ENCODE results near the gene FXYD3.

Gene FXYD3, protein sequence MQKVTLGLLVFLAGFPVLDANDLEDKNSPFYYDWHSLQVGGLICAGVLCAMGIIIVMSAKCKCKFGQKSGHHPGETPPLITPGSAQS

GRCh38 chr19:35115177-35115951, at the start of gene FXYD3:
FXYD3 (plus strand) TSS chr19:35115823; CDS start chr19:35119377, 3,554 bp downstream.
- no peak for DNase-seq (ENCODE audit: low spot score)

DNA sequence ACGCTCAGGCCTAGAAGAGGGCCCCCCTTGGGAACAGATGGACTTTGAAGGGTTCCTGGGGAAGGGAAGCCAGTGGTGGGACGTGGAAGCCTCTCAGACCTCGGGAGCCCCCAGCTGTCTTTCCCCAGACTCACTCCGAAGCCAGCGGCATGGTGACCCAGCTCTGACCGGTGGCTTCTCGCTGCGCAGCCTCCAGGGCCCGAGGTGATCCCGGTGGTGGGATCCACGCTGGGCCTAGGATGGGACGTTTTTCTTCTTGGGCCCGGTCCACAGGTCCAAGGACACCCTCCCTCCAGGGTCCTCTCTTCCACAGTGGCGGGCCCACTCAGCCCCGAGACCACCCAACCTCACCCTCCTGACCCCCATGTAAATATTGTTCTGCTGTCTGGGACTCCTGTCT, 49.5 kb upstream of the FXYD3 start:
- DNase-seq (ENCODE audit: low spot score) = no peak

DNA sequence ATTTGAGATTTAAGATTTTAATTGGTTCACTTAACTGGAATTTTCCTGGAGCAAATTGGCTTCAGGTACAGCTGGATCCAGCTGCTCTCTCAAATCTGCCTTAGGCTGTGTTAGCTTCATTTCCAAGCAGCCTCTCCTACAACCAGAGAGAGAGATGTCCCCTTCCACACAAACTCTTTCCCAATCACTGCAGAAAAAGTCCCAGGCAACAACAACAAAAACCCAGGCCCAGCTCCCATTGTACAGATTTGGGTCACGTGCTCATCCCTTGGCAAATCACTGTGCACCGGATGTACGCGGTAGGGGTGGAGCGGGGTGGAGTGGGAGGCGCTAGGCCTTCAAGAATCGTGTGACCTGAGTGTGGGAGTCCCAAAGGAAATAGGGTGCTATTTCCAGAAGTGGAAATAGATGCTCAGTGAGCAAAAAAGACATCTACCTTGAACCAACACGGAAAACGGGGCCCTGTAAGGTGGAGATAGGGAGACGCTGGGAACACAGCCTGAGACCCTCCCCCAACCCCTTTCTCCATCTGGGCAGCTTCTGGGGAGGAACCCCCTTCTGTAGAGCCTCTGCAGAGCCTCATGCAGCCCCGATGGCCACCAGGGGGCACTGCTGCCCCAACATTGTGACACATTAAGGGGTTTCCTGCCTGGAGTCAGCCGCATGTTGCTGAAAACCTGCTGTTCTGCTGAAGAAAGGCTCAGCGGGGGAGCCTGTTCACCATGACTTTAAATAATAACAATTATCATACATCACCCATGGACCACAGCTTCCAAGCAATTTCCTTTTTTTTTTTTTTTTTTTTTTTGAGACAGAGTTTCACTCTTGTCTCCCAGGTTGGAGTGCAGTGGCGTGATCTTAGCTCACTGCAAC, 48.7 kb upstream of the FXYD3 start:
- DNase-seq (ENCODE audit: low spot score) = peak; percentile 85

DNA sequence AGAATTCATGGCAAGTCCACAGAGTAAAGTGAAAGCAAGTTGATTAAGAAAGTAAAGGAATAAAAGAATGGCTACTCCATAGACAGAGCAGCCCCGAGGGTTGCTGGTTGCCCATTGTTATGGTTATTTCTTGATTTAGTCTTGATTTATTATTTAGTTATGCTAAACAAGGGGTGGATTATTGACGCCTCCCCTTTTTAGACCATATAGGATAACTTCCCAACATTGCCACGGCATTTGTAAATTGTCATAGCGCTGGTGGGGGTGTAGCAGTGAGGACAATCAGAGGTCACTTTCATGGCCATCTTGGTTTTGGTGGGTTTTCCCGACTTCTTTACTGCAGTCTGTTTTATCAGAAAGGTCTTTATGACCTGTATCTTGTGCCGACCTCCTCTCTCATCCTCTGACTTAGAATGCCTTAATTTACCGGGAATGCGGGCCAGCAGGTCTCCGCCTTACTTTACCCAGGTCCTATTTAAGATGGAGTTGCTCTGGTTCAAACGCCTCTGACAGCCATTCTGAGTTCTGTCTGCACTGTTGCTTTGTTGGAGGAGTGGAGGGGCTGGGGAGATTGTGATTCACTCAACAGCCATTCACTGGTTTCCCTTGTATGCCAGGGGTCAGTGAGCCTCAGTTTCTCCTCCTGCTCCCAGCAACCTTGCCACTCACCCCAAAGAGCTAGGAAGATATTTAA, 46.5 kb upstream of the FXYD3 start:
- DNase-seq (ENCODE audit: low spot score) = no peak

DNA sequence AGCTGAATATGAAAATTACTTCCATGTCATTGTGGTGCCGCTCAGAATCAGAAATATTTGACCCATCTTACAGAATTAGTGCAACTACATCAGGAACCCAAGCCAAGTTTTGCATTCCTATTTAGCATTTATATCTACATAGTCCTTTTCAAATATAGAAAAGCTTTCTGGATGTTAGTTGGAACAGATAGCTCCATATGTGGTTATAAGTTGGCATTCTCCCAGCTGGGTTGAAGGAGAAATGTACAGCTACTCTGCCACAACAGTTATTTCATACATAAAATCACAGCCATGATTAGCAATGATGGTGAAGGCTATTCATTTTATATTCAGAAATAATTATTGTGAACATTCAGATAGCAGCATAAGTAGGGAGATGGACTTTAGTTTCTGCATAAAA, 45.9 kb upstream of the FXYD3 start:
- DNase-seq (ENCODE audit: low spot score) = no peak

GRCh38 chr19:35070471-35070870, 45.2 kb upstream of the FXYD3 start:
- DNase-seq (ENCODE audit: low spot score) = no peak

- DNase-seq (ENCODE audit: low spot score) = no peak
Observed at GRCh38 chr19:35073516-35073915, 42.1 kb upstream of the FXYD3 start.

- no peak for DNase-seq (ENCODE audit: low spot score)
Observed at GRCh38 chr19:35073941-35074340, 41.7 kb upstream of the FXYD3 start.

DNA sequence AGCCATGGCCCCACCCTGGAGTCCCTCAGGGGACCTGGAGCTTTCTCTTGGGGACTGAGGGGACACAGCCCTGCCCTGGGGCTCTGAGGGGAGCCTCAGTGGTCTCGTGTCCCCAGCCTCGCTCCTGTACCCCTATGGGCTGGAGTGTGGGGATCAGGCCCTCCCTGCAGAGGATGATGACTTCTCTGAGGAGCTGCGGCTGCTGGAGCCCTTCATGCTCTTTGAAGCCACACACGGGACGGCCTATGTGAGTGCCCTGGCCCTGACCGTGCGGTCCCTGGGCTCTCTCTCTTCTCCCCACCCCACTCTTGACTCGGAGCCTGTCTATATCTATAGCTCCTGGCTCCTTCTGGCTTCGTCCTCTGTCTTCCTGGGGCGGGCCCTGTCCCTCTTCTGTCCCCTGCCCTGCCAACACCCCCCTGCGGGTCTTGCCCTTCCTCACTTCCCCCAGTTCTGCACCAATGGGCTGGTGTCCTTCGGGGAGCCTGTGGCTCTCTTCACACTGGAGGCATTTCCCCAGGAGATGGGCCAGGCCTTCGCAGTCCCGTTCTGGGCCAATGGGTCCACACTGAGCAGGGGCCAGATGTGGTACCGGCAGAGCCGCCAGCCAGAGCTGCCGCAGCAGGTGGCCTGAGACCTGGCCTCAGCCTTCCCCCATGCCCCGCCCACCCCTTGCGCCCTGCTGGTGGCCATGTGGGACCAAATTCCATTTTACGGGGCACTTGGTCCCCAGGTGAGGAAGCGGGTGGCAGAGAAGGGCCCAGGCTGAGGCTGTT, 41.0 kb upstream of the FXYD3 start:
- DNase-seq (ENCODE audit: low spot score) = no peak

GRCh38 chr19:35075202-35076025, 40.2 kb upstream of the FXYD3 start:
- DNase-seq (ENCODE audit: low spot score) = no peak

DNA sequence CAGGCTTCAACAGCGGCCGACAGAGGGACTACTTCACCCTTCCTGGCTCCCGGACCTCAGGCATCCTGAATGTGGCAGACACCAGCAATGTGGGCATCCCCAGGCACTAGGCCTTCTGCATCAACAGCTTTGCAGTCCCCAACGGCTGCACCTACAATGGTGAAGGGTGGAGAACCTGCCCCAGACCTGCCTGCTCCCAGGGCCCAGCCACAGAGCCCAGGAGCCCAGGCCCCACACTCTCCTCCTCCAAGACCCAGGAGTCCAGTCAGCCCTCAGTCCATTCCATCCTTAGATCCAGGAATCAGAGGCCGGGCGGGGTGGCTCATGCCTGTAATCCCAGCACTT, 39.6 kb upstream of the FXYD3 start:
- DNase-seq (ENCODE audit: low spot score) = no peak

DNA sequence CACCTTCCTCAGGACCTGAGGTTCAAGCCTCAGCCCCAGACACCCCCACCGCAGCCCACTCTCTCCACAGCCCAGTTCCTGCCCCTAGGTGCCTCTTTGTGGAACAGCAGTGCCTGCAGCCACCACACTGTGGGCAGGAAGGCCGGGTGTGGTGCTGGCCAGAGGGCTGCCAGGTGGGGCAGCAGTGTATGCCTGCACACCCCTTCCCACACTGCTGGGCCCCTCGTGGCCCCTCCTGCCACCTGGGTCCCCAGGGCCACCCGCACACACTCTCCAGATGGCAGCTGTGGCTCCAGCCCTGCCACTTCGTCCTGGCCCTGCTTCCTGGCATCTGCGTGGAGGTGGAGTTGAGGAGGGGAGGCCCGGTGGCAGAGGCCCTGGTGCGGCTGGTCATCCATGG, 39.0 kb upstream of the FXYD3 start:
- no peak for DNase-seq (ENCODE audit: low spot score)

DNA sequence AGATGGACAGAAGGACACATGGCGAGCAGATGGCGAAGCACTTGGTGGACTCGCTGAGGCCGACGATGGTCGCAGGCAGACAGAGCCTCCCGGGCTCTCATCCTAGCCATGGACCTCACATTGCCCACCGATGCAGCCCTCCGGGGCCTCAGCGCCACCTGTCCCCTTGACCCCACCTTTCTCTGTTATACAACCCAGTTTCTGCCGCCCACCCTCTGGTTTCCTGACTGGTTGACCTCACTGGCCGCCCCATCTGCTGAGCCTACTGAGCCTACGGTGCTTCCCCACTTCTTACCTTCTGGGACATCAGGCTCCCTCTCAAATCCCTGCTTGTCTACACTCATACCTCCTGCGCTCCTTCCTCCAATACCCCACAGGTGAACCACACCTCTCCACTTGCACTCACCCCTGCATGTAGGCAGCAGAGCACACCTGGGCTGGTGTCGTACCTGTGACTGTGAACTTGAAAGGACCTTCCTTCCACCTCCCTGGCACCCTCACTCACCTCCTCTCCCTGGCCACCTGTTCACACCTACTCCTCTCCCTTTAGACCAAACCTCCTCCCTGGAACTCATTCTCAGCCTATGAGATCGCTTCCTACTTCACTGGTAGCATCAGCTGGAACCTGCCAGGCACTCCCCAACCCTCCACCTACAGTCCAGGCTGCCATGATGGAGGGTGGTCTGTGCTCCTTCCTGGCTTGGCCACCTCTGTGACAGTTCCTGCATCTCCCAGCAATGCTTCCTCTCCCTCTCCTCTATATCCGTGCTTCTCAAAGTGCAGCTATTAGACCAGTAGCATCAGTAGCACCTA, 38.0 kb upstream of the FXYD3 start:
- DNase-seq (ENCODE audit: low spot score) = no peak

DNA sequence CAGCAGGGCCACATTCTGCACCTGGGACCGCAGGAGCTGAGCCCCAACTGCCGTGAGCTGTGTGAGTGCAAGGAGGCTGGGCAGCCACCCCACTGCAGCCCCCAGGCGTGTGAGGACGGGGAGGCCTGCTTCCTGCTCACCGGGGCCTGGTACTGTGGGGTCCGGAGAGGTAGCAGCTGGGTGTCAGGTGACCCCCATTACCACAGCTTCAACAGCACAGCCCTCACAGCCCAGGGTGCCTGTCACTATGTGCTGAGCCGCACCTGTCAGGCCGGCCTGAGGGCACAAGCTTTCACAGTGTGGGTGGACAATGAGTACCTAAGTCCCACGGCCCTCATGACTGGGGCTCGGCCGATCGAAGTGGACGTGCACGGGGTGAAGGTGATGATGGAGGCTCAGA, 35.8 kb upstream of the FXYD3 start:
- no peak for DNase-seq (ENCODE audit: low spot score)

DNA sequence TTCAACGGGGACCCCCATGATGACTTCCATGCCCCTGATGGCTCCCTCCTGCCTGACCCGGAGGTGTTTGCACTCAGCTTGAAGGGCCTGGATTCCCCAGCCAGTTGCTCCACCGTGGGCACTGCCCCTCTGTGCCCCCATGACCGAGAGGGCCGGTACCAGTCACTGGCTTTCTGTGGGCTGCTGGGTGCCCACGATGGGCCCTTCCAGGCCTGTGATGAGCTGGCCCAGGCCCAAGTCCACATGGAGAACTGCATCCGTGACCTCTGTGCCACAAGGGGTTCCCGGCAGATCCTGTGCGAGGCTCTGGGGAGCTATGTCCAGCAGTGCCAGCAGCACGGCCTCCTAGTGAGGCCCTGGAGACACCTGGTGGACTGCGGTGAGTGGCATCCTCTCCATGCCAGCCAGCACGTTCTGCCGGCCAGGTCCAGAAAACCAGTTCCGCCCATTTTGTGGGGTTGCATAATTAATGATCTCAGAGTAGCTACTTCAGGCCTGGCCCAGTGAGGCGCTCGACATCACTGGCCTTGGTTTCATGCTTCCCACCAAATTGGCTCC, 34.9 kb upstream of the FXYD3 start:
- DNase-seq (ENCODE audit: low spot score) = no peak

- no peak for DNase-seq (ENCODE audit: low spot score)
Observed at GRCh38 chr19:35081201-35081600, 34.4 kb upstream of the FXYD3 start.

GRCh38 chr19:35083691-35084508, 31.7 kb upstream of the FXYD3 start:
- DNase-seq (ENCODE audit: low spot score) = no peak

GRCh38 chr19:35084509-35084762, 31.2 kb upstream of the FXYD3 start:
- no peak for DNase-seq (ENCODE audit: low spot score)

GRCh38 chr19:35085947-35086346, 29.7 kb upstream of the FXYD3 start:
- DNase-seq (ENCODE audit: low spot score) = no peak

Measured in CD4-positive, alpha-beta T cell treated with Interleukin-6 at 100 ng/mL for 8 hours (primary cell).